Esophagus squamous epithelium (tissue), 5 donors: ENCODE data around the gene ZNF891. TPM values are rescaled to one million over a fixed set of nuclear protein-coding genes. Genes with fewer than 3 reads are reported as not detected.

Source experiments
- DNase-seq: peaks from one replicate; lab custom pipeline; 2025; lab: John Stamatoyannopoulos, UW
- H3K27ac ChIP-seq, 4 donors: fragments of 200-600 bp; sonication (generic); one replicate each; pipeline ENCODE4 v1.5.1; 2016 to 2019; ENCODE audit warnings: mild to moderate bottlenecking in 1 of 4
- H3K27me3 ChIP-seq, 4 donors: fragments of 200-600 bp; sonication (generic); 1 replicate in 3 of 4; 2 replicates in 1 of 4; pipeline versions ENCODE4 v1.5.1 to v1.6.0; 2017 to 2021; ENCODE audit warnings: antibody characterized with exemption in 1 of 4
- H3K36me3 ChIP-seq, 3 donors: fragments of 200-600 bp; sonication (generic); one replicate each; pipeline ENCODE4 v1.5.1; 2016 to 2019
- H3K4me1 ChIP-seq, 3 donors: fragments of 200-600 bp; sonication (generic); one replicate each; pipeline ENCODE4 v1.5.1; 2017 to 2019
- H3K4me3 ChIP-seq, 4 donors: fragments of 200-600 bp; sonication (generic); 1 replicate in 3 of 4; 2 replicates in 1 of 4; pipeline ENCODE4 v1.5.1; 2016 to 2019; ENCODE audit warnings: mild to moderate bottlenecking in 2 of 4, moderate library complexity in 1 of 4
- H3K9me3 ChIP-seq, 3 donors: fragments of 200-600 bp; sonication (generic); one replicate each; pipeline ENCODE4 v1.5.1; 2016 to 2019
- POLR2A ChIP-seq, 4 donors: fragments of 450-650 bp; IDR thresholded peaks; one replicate each; pipeline ENCODE4 v1.6.1; 2017; ENCODE audit warnings: antibody characterized with exemption in 4 of 4, mild to moderate bottlenecking in 4 of 4, moderate library complexity in 3 of 4
- WGBS, 2 donors: methylation state at CpG; one replicate each; pipeline ENCODE4 v1.1.5; 2018; 5-methylcytosine and 5-hydroxymethylcytosine counted together
- intact Hi-C: fragments of 100-400 bp; cut with DNase I; formaldehyde crosslinking; loops from one replicate; pipeline ENCODE4 v1.15.0; 2022
- total RNA-seq, 4 donors: library from RNA; depleted of rRNA; stranded (reverse); fragments of >200 nt; gene quantifications; one replicate each; pipeline ENCODE4 v1.1.0, GENCODE V29; 2016
- TF ChIP-seq, protein P1 (sequence below), 6 experiments: fragments of 450-650 bp in 4 of 6; fragments of 200-600 bp in 2 of 6; sonication (generic) in 2 of 6; IDR thresholded peaks; one replicate each; pipeline ENCODE4 v1.5.1; 2016 to 2019; ENCODE audit warnings: antibody characterized with exemption in 6 of 6, mild to moderate bottlenecking in 4 of 6, moderate library complexity in 4 of 6
- donor health status: DM: yes; HTN: yes; CAD: no.

Gene ZNF891
- total RNA-seq, 4 donors from 2014 or later, result 0.53 to 3.2 (median 1.2) TPM

DNA sequence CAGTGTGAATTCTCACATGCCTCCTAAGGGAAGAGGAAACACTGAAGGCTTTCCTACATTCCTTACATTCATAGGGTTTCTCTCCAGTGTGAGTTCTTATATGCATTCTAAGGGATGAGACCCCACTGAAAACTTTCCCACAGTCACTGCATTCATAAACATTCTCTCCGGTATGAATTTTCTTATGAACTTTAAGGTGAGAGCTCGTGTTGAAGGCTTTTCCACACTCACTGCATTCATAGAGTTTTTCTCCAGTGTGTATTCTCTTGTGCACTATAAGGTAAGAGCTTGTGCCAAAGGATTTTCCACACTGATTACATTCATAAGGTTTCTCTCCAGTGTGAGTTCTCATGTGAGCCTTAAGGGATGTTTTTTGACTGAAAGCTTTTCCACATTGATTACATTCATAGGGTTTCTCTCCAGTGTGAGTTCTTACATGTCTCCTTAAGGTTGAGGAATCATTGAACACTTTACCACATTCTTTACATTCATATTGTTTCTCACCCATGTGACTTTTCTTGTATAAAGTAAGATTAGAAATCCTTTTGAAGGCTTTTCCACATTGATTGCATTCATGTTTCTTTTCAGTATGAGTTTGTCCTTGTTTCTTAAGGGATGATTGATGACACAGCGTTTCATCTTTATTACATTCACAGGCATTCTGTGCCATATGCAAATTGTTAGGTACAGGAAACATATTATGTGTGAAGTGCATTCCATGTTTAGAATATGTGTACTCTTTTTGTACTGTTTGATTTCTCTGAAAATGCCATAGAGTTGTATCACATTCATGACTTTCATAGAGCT lies 9.5 kb downstream of the ZNF891 start:
- Histone ChIP-seq H3K36me3 (peaks cover 0 to 94% (median 6%) of the 10 kb centered on the region in 3 donors), H3K4me3 (no peak overlapping the region), H3K4me1 (no peaks in the 10 kb centered on the region), H3K9me3 (peaks cover 30 to 100% (median 100%) of the 10 kb centered on the region in 3 donors), H3K27ac (no peak overlapping the region), H3K27me3 (no peaks in the 10 kb centered on the region)
- intact Hi-C loops, result no loop called here
- 84 to 92% methylated on average over 3 of the region's 3 CpGs for WGBS, 2 donors
- TF ChIP-seq POLR2A (IDR thresholded peaks at IDR 0.05), result no peak
- TF ChIP-seq, protein P1, sequence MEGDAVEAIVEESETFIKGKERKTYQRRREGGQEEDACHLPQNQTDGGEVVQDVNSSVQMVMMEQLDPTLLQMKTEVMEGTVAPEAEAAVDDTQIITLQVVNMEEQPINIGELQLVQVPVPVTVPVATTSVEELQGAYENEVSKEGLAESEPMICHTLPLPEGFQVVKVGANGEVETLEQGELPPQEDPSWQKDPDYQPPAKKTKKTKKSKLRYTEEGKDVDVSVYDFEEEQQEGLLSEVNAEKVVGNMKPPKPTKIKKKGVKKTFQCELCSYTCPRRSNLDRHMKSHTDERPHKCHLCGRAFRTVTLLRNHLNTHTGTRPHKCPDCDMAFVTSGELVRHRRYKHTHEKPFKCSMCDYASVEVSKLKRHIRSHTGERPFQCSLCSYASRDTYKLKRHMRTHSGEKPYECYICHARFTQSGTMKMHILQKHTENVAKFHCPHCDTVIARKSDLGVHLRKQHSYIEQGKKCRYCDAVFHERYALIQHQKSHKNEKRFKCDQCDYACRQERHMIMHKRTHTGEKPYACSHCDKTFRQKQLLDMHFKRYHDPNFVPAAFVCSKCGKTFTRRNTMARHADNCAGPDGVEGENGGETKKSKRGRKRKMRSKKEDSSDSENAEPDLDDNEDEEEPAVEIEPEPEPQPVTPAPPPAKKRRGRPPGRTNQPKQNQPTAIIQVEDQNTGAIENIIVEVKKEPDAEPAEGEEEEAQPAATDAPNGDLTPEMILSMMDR (IDR thresholded peaks at IDR 0.05), result no peak
- DNase-seq, result no peak

DNA sequence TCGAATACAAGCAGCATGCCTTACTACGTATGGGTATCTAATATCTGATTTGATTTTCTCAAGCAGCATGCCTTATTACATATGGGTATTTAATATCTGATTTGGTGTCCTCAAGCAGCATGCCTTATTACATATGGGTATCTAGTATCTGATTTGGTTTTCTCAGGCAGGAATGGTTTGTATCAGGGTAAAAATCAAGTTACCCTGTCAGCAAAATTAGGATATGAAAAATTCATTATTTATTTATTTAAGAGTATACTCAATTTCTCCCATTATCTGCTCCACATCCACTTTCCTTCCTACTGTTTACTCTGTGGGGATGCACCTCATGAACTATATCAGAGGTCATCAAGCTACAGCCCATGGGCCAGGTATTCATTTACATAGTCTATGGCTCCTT lies 21.9 kb downstream of the ZNF891 start:
- H3K9me3 ChIP-seq, result peaks cover 32 to 99% (median 96%) of the 10 kb centered on the region in 3 donors
- H3K4me3 ChIP-seq, result no peak overlapping the region
- no peaks in the 10 kb centered on the region for H3K27me3 ChIP-seq
- intact Hi-C loops, result no loop called here
- H3K27ac ChIP-seq, result no peak overlapping the region
- H3K4me1 ChIP-seq, result no peaks in the 10 kb centered on the region
- TF ChIP-seq POLR2A (IDR thresholded peaks at IDR 0.05), result no peak
- H3K36me3 ChIP-seq, result peaks cover 13 to 78% (median 21%) of the 10 kb centered on the region in 3 donors
- DNase-seq, result no peak
- WGBS, 2 donors, result 94 to 100% methylated on average over 2 of the region's 2 CpGs

DNA sequence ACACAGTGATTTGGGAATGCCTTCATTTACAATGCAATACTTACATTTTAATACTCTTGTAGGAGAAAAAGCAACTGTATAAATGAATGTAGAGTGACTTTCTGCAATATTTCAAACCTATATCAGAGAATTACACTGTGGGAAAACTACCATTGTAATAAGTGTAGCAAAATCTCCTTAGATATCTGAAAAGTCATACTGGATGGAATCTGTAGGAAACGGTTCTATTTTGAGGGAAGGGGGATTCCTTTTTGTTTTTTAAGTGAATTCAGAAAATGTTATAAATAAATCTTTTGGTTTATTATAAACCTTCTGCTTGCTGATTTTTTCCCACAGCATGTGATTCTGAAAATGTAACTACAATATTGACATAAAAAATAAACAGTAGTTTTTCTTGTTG lies 23.0 kb downstream of the ZNF891 start:
- H3K4me3 ChIP-seq, result no peak overlapping the region
- no peak for TF ChIP-seq POLR2A (IDR thresholded peaks at IDR 0.05)
- TF ChIP-seq, protein P1 (IDR thresholded peaks at IDR 0.05), result no peak
- H3K27me3 ChIP-seq, result no peaks in the 10 kb centered on the region
- H3K27ac ChIP-seq, result no peak overlapping the region
- no peak for DNase-seq
- intact Hi-C loops, result no loop called here
- peaks cover 13 to 85% (median 21%) of the 10 kb centered on the region in 3 donors for H3K36me3 ChIP-seq
- H3K4me1 ChIP-seq, result no peaks in the 10 kb centered on the region
- H3K9me3 ChIP-seq, result peaks cover 32 to 100% (median 99%) of the 10 kb centered on the region in 3 donors
- 79 to 100% methylated on average over 1 of the region's 1 CpG for WGBS, 2 donors

DNA sequence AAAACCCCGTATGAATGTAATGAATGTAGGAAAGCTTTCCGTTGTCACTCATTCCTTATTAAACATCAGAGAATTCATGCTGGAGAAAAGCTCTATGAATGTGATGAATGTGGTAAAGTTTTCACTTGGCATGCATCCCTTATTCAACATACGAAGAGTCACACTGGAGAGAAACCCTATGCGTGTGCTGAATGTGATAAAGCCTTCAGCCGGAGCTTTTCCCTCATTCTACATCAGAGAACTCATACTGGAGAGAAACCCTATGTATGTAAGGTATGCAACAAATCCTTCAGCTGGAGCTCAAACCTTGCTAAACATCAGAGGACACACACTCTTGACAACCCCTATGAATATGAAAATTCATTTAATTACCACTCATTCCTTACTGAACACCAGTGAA lies 23.8 kb downstream of the ZNF891 start:
- TF ChIP-seq POLR2A (IDR thresholded peaks at IDR 0.05), result no peak
- TF ChIP-seq, protein P1 (IDR thresholded peaks at IDR 0.05), result no peak
- WGBS, 2 donors, result 93 to 97% methylated on average over 5 of the region's 5 CpGs
- Histone ChIP-seq H3K4me3 (peak overlapping the region in 1 of 4 donors; percentile 29), H3K27ac (no peak overlapping the region), H3K9me3 (peaks cover 30 to 100% (median 99%) of the 10 kb centered on the region in 3 donors), H3K4me1 (no peaks in the 10 kb centered on the region), H3K27me3 (no peaks in the 10 kb centered on the region), H3K36me3 (peaks cover 13 to 93% (median 21%) of the 10 kb centered on the region in 3 donors)
- no peak for DNase-seq
- intact Hi-C loops, result no loop called here

DNA sequence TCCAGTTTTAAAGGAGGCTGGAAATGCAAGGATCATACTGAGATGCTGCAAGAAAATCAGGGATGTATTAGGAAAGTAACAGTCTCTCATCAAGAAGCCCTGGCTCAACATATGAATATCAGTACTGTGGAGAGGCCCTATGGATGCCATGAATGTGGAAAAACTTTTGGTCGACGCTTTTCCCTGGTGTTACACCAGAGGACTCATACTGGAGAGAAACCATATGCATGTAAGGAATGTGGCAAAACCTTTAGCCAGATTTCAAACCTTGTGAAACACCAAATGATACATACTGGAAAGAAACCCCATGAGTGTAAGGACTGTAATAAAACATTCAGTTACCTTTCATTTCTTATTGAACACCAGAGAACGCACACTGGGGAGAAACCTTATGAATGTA lies 24.5 kb downstream of the ZNF891 start:
- no peak for TF ChIP-seq POLR2A (IDR thresholded peaks at IDR 0.05)
- TF ChIP-seq, protein P1 (IDR thresholded peaks at IDR 0.05), result no peak
- peaks cover 23 to 100% (median 100%) of the 10 kb centered on the region in 3 donors for H3K9me3 ChIP-seq
- peak overlapping the region in 1 of 4 donors; percentile 29 for H3K4me3 ChIP-seq
- intact Hi-C loops, result no loop called here
- H3K4me1 ChIP-seq, result no peaks in the 10 kb centered on the region
- no peaks in the 10 kb centered on the region for H3K27me3 ChIP-seq
- H3K27ac ChIP-seq, result no peak overlapping the region
- no peak for DNase-seq
- peaks cover 15 to 95% (median 21%) of the 10 kb centered on the region in 3 donors for H3K36me3 ChIP-seq
- WGBS, 2 donors, result 100% methylated on average over 3 of the region's 3 CpGs
